Tibial artery (tissue), 4 donors: ENCODE results near the gene RSL1D1.

Experiments
- DNase-seq, 2 donors: peaks; one replicate each; pipeline ENCODE4 v3.0.0-alpha.2; 2019
- H3K27ac ChIP-seq, 2 donors: fragments of 200-600 bp; sonication (generic) in 1 of 2; 1 replicate in 1 of 2; 2 replicates in 1 of 2; pipeline ENCODE4 v1.5.1; 2018 to 2019; ENCODE audit warnings: mild to moderate bottlenecking in 1 of 2
- H3K27me3 ChIP-seq, 2 donors: fragments of 200-600 bp; sonication (generic) in 1 of 2; one replicate each; pipeline versions ENCODE4 v1.5.1 to v1.6.0; 2016 to 2019
- H3K36me3 ChIP-seq, 3 donors: fragments of 200-600 bp; sonication (generic) in 2 of 3; one replicate each; pipeline ENCODE4 v1.5.1; 2016 to 2019; ENCODE audit warnings: mild to moderate bottlenecking in 2 of 3
- H3K4me1 ChIP-seq, 4 donors: fragments of 200-600 bp; sonication (generic) in 2 of 4; 1 replicate in 3 of 4; 2 replicates in 1 of 4; pipeline ENCODE4 v1.5.1; 2016 to 2019
- H3K4me3 ChIP-seq, 2 donors: fragments of 200-600 bp; sonication (generic) in 1 of 2; 1 replicate in 1 of 2; 2 replicates in 1 of 2; pipeline ENCODE4 v1.5.1; 2018 to 2019; ENCODE audit warnings: mild to moderate bottlenecking in 2 of 2
- H3K9me3 ChIP-seq, 3 donors: fragments of 200-600 bp; sonication (generic) in 1 of 3; one replicate each; pipeline ENCODE4 v1.5.1; 2016 to 2019
- intact Hi-C: fragments of 100-400 bp; cut with DNase I; formaldehyde crosslinking; loops from one replicate; pipeline ENCODE4 v1.15.0; 2023; ENCODE audit warnings: low total_unique reads
- TF ChIP-seq, protein P1 (sequence below), 2 experiments: fragments of 200-600 bp in 1 of 2; fragments of 450-650 bp in 1 of 2; IDR thresholded peaks; one replicate each; pipeline ENCODE4 v1.5.1; 2017 to 2019; ENCODE audit warnings: antibody characterized with exemption in 2 of 2, mild to moderate bottlenecking in 1 of 2, moderate library complexity in 1 of 2

The RSL1D1 gene

GRCh38 chr16:11890231-11890965 is 39.1 kb upstream of the RSL1D1 start:
- Histone ChIP-seq H3K27me3 (no peaks in the 10 kb centered on the region), H3K9me3 (no peaks in the 10 kb centered on the region), H3K4me1 (no peaks in the 10 kb centered on the region), H3K36me3 (peaks cover 52 to 87% (median 77%) of the 10 kb centered on the region in 3 donors), H3K27ac (no peak overlapping the region), H3K4me3 (no peak overlapping the region)
- DNase-seq = no peak
- intact Hi-C loops = no loop called here
- TF ChIP-seq, protein P1, sequence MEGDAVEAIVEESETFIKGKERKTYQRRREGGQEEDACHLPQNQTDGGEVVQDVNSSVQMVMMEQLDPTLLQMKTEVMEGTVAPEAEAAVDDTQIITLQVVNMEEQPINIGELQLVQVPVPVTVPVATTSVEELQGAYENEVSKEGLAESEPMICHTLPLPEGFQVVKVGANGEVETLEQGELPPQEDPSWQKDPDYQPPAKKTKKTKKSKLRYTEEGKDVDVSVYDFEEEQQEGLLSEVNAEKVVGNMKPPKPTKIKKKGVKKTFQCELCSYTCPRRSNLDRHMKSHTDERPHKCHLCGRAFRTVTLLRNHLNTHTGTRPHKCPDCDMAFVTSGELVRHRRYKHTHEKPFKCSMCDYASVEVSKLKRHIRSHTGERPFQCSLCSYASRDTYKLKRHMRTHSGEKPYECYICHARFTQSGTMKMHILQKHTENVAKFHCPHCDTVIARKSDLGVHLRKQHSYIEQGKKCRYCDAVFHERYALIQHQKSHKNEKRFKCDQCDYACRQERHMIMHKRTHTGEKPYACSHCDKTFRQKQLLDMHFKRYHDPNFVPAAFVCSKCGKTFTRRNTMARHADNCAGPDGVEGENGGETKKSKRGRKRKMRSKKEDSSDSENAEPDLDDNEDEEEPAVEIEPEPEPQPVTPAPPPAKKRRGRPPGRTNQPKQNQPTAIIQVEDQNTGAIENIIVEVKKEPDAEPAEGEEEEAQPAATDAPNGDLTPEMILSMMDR (IDR thresholded peaks at IDR 0.05) = no peak

GRCh38 chr16:11886881-11887280 is 35.5 kb upstream of the RSL1D1 start:
- Histone ChIP-seq H3K9me3 (no peaks in the 10 kb centered on the region), H3K27ac (no peak overlapping the region), H3K4me1 (no peaks in the 10 kb centered on the region), H3K27me3 (no peaks in the 10 kb centered on the region), H3K36me3 (peaks cover 71 to 95% (median 86%) of the 10 kb centered on the region in 3 donors), H3K4me3 (no peak overlapping the region)
- intact Hi-C loops = no loop called here
- TF ChIP-seq, protein P1 (IDR thresholded peaks at IDR 0.05) = no peak
- DNase-seq = no peak

DNA sequence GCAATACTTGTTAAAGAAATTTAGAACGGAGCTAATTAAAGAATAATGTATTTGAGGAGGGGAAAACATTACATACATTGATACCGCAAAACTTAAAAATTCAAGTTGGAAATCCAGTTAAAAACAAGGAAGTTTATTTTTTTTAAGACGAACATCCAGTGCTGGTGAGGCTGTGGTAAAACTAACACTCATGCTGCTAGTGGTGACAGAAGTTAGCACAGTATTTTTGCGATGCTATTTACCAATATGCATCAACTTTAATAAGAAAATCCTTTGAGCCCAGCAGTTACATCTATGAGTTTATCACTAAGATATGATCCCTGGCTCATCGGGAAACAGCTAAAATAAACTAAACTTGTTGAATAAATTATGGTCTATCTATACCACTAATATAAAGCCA is 32.7 kb upstream of the RSL1D1 start:
- H3K4me3 ChIP-seq = no peak overlapping the region
- H3K9me3 ChIP-seq = no peaks in the 10 kb centered on the region
- TF ChIP-seq, protein P1 (IDR thresholded peaks at IDR 0.05) = no peak
- intact Hi-C loops = no loop called here
- no peak overlapping the region for H3K27ac ChIP-seq
- peaks cover 70 to 94% (median 89%) of the 10 kb centered on the region in 3 donors for H3K36me3 ChIP-seq
- no peaks in the 10 kb centered on the region for H3K4me1 ChIP-seq
- H3K27me3 ChIP-seq = no peaks in the 10 kb centered on the region
- no peak for DNase-seq

DNA sequence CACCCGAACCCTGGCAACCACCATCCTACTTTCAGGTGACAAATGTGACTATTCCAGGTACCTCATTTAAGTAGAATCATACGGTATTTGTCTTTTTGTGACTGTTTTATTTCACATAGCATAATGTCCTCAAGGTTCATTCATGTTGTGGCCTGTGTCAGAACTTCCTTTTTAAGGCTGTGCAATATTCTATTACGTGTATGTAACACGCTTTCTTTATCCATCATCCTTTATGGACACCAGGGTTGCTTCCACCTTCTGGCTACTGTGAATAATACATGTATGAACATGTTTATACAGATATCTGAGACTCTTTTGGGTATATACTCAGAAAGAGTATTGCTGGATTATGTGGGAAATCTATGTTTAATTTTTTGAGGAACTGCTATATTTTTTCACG is 28.7 kb upstream of the RSL1D1 start:
- Histone ChIP-seq H3K9me3 (no peaks in the 10 kb centered on the region), H3K36me3 (peaks cover 64 to 94% (median 86%) of the 10 kb centered on the region in 3 donors)
- intact Hi-C loops = no loop called here

GRCh38 chr16:11877374-11877773 is 26.0 kb upstream of the RSL1D1 start:
- H3K4me1 ChIP-seq = no peaks in the 10 kb centered on the region
- H3K9me3 ChIP-seq = no peaks in the 10 kb centered on the region
- H3K27me3 ChIP-seq = no peaks in the 10 kb centered on the region
- no peak overlapping the region for H3K4me3 ChIP-seq
- H3K36me3 ChIP-seq = peaks cover 45 to 97% (median 92%) of the 10 kb centered on the region in 3 donors
- no peak for DNase-seq
- intact Hi-C loops = no loop called here
- H3K27ac ChIP-seq = no peak overlapping the region
- TF ChIP-seq, protein P1 (IDR thresholded peaks at IDR 0.05) = no peak

More for the DNA sequence above, 28.7 kb upstream of the RSL1D1 start:
- Histone ChIP-seq H3K4me1 (no peaks in the 10 kb centered on the region), H3K27ac (no peak overlapping the region), H3K27me3 (no peaks in the 10 kb centered on the region), H3K4me3 (no peak overlapping the region)
- DNase-seq = no peak
- TF ChIP-seq, protein P1 (IDR thresholded peaks at IDR 0.05) = no peak
